SU-DHL-6 (cell line): ENCODE results near the gene GALNT10.
A peak's percentile ranks its signal among the peaks of the same experiment; 100 is the strongest.

Experiments used
- H2AFZ ChIP-seq: fragments of 200-600 bp; sonication (generic); 2 replicates; pipeline ENCODE4 v1.6.1; 2014; ENCODE audit warnings: low read depth, mild to moderate bottlenecking, moderate library complexity, mixed read lengths, antibody characterized with exemption, low read length; ENCODE audit not compliant: severe bottlenecking
- H3F3A ChIP-seq: fragments of 200-600 bp; shearing (Covaris generic); 2 replicates; pipeline ENCODE4 v1.6.0; 2016; ENCODE audit warnings: antibody characterized with exemption, mild to moderate bottlenecking; ENCODE audit not compliant: insufficient read depth
- H3K27ac ChIP-seq: fragments of 200-600 bp; sonication (generic); 2 replicates; pipeline ENCODE4 v1.5.1; 2016; ENCODE audit warnings: low read depth, mild to moderate bottlenecking, low read length, moderate library complexity, mixed read lengths
- H3K27me3 ChIP-seq: fragments of 200-600 bp; sonication (generic), shearing (Covaris generic); 2 replicates; pipeline ENCODE4 v1.6.0; 2014; ENCODE audit warnings: mild to moderate bottlenecking, low read length
- H3K36me3 ChIP-seq: fragments of 200-600 bp; sonication (generic); 2 replicates; pipeline ENCODE4 v1.6.1; 2014; ENCODE audit warnings: mild to moderate bottlenecking, low read length, mixed read lengths
- H3K4me2 ChIP-seq: fragments of 300-600, 200-600 bp; shearing (Covaris generic), sonication (generic); 2 replicates; pipeline ENCODE4 v1.6.0; 2014; ENCODE audit warnings: low read length, low read depth, mild to moderate bottlenecking; ENCODE audit not compliant: poor library complexity, severe bottlenecking
- H3K4me3 ChIP-seq: fragments of 200-600 bp; sonication (generic); 2 replicates; pipeline ENCODE4 v1.5.1; 2014; ENCODE audit warnings: antibody characterized with exemption, low read length, mild to moderate bottlenecking, mixed read lengths; ENCODE audit not compliant: insufficient read depth, poor library complexity, severe bottlenecking
- H3K79me2 ChIP-seq: fragments of 200-600 bp; sonication (generic); 2 replicates; pipeline ENCODE4 v1.6.1; 2014; ENCODE audit warnings: mild to moderate bottlenecking, low read length, moderate library complexity; ENCODE audit not compliant: insufficient read depth
- H3K9ac ChIP-seq: fragments of 200-600 bp; sonication (generic); 2 replicates; pipeline ENCODE4 v1.7.0; 2014; ENCODE audit warnings: mild to moderate bottlenecking, low read length
- H3K9me2 ChIP-seq: fragments of 200-600 bp; sonication (generic); replicated peaks from 2 replicates; pipeline ENCODE4 v1.6.1; 2014; ENCODE audit warnings: low read length; ENCODE audit not compliant: insufficient read depth
- H3K9me3 ChIP-seq: fragments of 200-600 bp; sonication (generic); 2 replicates; pipeline ENCODE4 v1.6.1; 2014; ENCODE audit warnings: low read length, mixed read lengths; ENCODE audit not compliant: insufficient read depth
- H4K20me1 ChIP-seq: fragments of 200-600 bp; sonication (generic); 2 replicates; pipeline ENCODE4 v1.6.1; 2014; ENCODE audit warnings: low read depth, mild to moderate bottlenecking, antibody characterized with exemption, low read length, moderate library complexity, mixed read lengths
- CTCF ChIP-seq: fragments of 200-600 bp; sonication (generic); IDR thresholded peaks from one replicate; pipeline ENCODE4 v1.5.1; 2017; ENCODE audit warnings: antibody characterized with exemption, mild to moderate bottlenecking, low read length, moderate library complexity; ENCODE audit not compliant: insufficient read depth, poor library complexity, severe bottlenecking
- EZH2phosphoT487 ChIP-seq: fragments of 200-600 bp; sonication (generic), shearing (Covaris generic); conservative IDR thresholded peaks from 2 replicates; pipeline ENCODE4 v1.6.1; 2018; ENCODE audit warnings: mild to moderate bottlenecking, antibody characterized with exemption, low read length, moderate library complexity, mixed read lengths

The GALNT10 gene

GRCh38 chr5:154190595-154191304 is at the start of gene GALNT10:
Gene GALNT10 (plus strand): TSS chr5:154190733. CDS start chr5:154190867, 134 bp downstream.
- no peaks in the 10 kb centered on the region for H3K9me3 ChIP-seq
- H3K4me2 ChIP-seq, result peak within 1 kb of the TSS; percentile 92
- peak within 1 kb of the TSS; percentile 74 for H3K9ac ChIP-seq
- H3K9me2 ChIP-seq, result no peaks in the 10 kb centered on the region
- peak within 1 kb of the TSS; percentile 90 for H2AFZ ChIP-seq
- H4K20me1 ChIP-seq, result no peaks in the 10 kb centered on the region
- peak within 1 kb of the TSS; percentile 99 for H3K4me3 ChIP-seq
- H3K36me3 ChIP-seq, result no peaks in the 10 kb centered on the region
- no peaks in the 10 kb centered on the region for H3F3A ChIP-seq
- no peak for TF ChIP-seq CTCF
- TF ChIP-seq EZH2phosphoT487, result no peak
- no peaks in the 10 kb centered on the region for H3K79me2 ChIP-seq
- H3K27ac ChIP-seq, result peak within 1 kb of the TSS; percentile 35
- no peaks in the 10 kb centered on the region for H3K27me3 ChIP-seq

- H3K4me2 ChIP-seq, result no peak overlapping the region
- no peak overlapping the region for H3K4me3 ChIP-seq
- no peak overlapping the region for H3K27ac ChIP-seq
These were observed 48.8 kb upstream of the GALNT10 start for GRCh38 chr5:154141745-154142221.

GRCh38 chr5:154143211-154143641 is 47.3 kb upstream of the GALNT10 start:
- H3K36me3 ChIP-seq, result no peaks in the 10 kb centered on the region
- H3K9me2 ChIP-seq, result no peaks in the 10 kb centered on the region
- H2AFZ ChIP-seq, result no peak overlapping the region
- TF ChIP-seq EZH2phosphoT487 (no peak), CTCF (no peak)
- H3F3A ChIP-seq, result no peaks in the 10 kb centered on the region
- no peaks in the 10 kb centered on the region for H3K9me3 ChIP-seq
- H3K4me3 ChIP-seq, result no peak overlapping the region
- no peaks in the 10 kb centered on the region for H3K27me3 ChIP-seq
- H3K9ac ChIP-seq, result no peak overlapping the region
- H3K4me2 ChIP-seq, result no peak overlapping the region
- H3K27ac ChIP-seq, result no peak overlapping the region
- H3K79me2 ChIP-seq, result no peaks in the 10 kb centered on the region
- H4K20me1 ChIP-seq, result no peaks in the 10 kb centered on the region

More at GRCh38 chr5:154141745-154142221, 48.8 kb upstream of the GALNT10 start:
- H3K79me2 ChIP-seq, result no peaks in the 10 kb centered on the region
- no peaks in the 10 kb centered on the region for H4K20me1 ChIP-seq
- no peaks in the 10 kb centered on the region for H3K36me3 ChIP-seq
- H3K9me3 ChIP-seq, result no peaks in the 10 kb centered on the region
- H3K27me3 ChIP-seq, result no peaks in the 10 kb centered on the region
- no peak overlapping the region for H2AFZ ChIP-seq
- no peak overlapping the region for H3K9ac ChIP-seq
- no peaks in the 10 kb centered on the region for H3F3A ChIP-seq
- TF ChIP-seq EZH2phosphoT487, result no peak
- no peak for TF ChIP-seq CTCF
- H3K9me2 ChIP-seq, result no peaks in the 10 kb centered on the region
